Fibroblast of the aortic adventitia (primary cell): Measurements from ENCODE around the gene IRF2. TPM values are rescaled to one million over a fixed set of nuclear protein-coding genes. Genes with fewer than 3 reads are reported as not detected.
A peak's percentile ranks its signal among the peaks of the same experiment; 100 is the strongest.
"Not testable (repeated sequence)": the region's sequence is repeated elsewhere in the genome, so short reads cannot be mapped to it uniquely, and the experiment has no call there.

Experiments used
- DNase-seq: peaks from one replicate; pipeline ENCODE4 v3.0.0-alpha.2; 2010; ENCODE audit warnings: low read depth
- H3K4me3 ChIP-seq: 2 replicates; pipeline ENCODE4 v1.5.1; 2011; ENCODE audit warnings: low read depth, mild to moderate bottlenecking, control low read depth, low read length, moderate library complexity
- CTCF ChIP-seq: IDR thresholded peaks from 2 replicates; pipeline ENCODE4 v1.5.1; 2011; ENCODE audit warnings: mild to moderate bottlenecking, low read length, control low read depth, inconsistent platforms; ENCODE audit not compliant: insufficient read depth
- total RNA-seq: library from RNA; depleted of rRNA; stranded (reverse); fragments of >200 nt; gene quantifications from 2 replicates; pipeline ENCODE4 v1.2.3, GENCODE V29; 2012; ENCODE audit warnings: low replicate concordance

The IRF2 gene
- total RNA-seq, 1 donor: 35.2 TPM

- no peak overlapping the region for H3K4me3 ChIP-seq
- TF ChIP-seq CTCF: no peak
- no peak for DNase-seq
Observed at GRCh38 chr4:184350964-184351363, 123.4 kb downstream of the IRF2 start.

- TF ChIP-seq CTCF: no peak
- no peak for DNase-seq
- H3K4me3 ChIP-seq: no peak overlapping the region
Observed at GRCh38 chr4:184350213-184350817, 124.0 kb downstream of the IRF2 start.

DNA sequence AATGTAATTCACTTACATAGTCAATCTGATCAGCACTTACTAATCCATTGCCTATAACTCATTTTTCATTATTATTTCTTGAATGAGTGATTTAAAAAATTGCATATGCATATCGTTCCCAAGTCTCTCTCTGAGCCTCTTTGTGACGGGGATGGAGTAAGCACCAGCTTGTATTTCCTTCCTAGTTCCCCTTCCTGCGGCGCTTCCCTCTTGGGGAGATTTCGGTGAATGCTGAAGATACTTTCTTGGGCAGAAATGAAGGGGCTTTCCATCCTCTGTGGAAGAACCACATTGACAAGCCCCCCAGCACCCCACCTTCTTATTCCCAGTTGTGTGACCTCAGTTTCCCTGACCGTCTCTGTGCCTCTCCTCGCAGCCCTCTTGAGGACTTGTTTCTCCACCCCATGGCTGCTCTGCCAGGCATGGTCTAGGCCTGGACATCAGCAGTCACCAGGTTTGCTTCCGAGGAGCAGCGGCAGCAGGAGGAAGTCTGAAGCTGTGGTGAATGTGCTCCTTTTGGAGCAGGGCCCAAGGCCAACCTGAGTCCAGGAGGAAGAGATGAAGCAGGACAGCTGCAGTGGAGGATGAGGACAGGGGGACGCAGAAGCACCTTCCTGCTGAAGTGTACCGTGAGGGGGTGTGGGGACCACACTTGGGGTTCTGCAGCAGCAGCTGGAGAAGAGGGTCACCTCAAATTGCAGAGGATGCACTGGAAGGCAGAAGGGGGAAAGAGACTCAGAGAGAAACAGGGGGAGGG is 124.9 kb downstream of the IRF2 start:
- no peak overlapping the region for H3K4me3 ChIP-seq
- no peak for TF ChIP-seq CTCF
- DNase-seq: no peak

DNA sequence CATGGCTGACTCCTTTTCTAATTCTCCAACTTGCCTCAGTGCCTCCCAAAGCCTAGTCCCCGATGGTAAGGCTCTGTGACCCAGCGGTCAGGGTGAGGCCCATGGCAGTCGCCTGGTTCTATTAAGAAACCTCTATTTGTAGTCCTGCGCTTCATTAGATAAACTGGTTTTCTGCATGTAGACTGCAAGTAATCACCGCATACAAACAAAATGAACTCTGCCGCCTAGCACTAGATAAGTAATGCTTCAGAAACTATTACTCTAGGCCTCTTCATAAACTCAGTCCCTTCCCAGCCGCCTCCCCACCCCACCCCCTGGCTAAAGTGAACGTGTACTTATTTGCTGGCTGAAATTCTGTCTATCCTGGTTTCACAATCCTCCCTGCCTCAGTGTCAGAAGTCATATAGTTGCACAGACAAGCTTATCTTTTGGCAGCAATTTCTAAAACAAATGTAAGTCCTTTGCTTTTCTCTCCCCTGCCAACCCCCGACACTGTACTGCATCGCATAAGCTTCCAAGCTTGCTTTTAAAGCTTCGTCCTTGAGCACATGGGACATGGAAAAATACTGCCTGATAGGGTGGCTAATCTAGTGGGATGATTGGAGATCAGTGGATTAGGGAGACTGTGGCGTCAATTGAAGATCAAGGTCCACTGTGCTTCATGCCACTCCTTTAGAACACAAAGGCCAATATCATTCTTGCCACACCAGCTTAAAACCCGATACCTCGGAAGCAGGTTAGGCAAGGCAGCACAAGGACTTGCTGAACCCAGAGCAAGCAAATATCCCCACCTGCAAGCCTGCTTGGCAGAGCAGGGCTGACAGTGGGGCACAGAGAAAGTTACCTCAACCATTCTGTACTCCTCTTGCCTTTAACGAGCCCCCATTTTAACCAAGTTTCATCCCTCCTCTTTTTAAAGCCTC is 125.8 kb downstream of the IRF2 start:
- peak; percentile 89 for DNase-seq

DNA sequence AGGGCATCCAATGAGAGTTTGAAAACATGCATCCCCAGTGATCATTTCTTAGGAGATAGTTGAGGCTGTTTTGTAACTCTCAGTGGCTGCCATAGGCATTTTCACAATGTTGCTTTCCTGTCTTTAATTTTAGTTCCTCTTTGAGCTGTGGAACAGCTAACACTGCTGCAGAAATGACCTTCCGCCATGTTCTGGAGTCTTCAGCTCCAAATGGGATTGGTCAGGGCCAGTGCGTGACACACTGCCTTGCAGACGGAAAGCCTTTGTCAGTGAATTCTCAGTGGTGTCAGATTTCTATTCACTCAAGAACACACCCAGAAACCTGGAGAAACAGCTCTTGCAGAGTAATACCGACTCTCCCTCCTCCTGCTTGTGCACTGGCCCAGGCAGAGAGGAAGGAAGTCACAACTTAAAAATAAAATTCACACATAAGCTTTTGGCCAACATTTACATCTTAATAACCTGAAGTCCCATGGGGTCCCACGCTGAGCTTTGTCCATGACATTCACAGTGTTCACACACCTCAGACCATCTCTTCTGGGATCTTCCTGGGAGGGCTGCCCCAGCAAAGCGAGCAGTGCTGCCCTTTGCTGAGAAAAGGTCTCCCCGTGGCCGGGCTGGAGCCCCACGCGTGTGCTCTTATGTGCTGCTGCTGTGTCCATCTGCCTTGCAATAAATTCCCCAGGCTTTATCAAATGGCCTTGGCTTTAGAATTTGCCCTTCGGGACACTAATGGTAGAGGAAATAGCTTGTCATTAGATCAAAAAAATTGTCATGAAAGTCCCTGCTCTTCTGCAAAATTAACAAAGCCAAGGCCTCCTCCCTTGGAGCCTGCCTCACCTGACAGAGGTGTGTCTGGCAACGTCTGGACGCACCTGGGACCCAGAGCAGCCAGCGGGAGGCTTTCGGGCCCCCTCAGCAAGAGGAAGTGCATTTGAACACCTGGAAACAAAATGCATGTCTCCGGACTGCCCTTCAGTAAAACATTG is 126.8 kb downstream of the IRF2 start:
- TF ChIP-seq CTCF: no peak
- H3K4me3 ChIP-seq: no peak overlapping the region
- peak; percentile 47 for DNase-seq

More for the DNA sequence above, 125.8 kb downstream of the IRF2 start:
- no peak for TF ChIP-seq CTCF
- H3K4me3 ChIP-seq: no peak overlapping the region

DNA sequence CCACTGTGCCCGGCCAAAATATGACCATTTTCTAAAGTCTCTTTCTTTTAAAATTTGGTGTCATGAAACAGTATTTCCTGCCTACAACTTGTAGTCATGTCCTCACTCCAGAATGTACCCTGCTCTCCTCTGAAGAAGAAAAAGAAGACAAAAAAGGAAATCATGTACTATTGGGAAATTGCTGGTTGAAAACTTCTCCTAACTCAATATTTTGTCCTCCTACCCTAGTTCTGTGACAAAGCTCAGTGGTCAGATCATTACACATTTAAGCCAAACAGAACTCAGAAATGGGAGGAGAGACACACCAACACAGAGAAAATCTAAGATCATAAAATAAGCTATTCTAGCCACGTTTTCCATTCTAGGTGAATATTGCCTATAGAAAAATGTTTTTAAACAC is 127.7 kb downstream of the IRF2 start:
- H3K4me3 ChIP-seq: no peak overlapping the region
- TF ChIP-seq CTCF: no peak
- DNase-seq: no peak

DNA sequence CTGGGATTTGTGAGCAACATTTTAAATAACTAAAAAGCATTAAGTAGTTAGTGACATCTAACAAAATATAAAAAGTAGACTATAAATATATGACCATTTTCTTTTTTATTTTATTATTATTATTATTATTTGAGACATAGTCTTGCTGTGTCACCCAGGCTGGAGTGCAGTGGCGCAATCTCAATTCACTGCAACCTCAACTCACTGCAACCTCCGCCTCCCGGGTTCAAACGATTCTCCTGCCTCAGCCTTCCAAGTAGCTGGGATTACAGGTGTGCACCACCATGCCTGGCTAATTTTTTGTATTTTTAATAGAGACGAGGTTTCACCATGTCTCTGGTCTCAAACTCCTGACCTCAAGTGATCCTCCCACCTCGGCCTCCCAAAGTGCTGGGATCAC is 128.1 kb downstream of the IRF2 start:
- not testable (repeated sequence) for DNase-seq

More for the DNA sequence above, 128.1 kb downstream of the IRF2 start:
- not testable (repeated sequence) for H3K4me3 ChIP-seq
